Measurements from ENCODE around the gene RILPL1. TPM values are rescaled to one million over a fixed set of nuclear protein-coding genes. Genes with fewer than 3 reads are reported as not detected.
A peak's percentile ranks its signal among the peaks of the same experiment; 100 is the strongest.
"Not testable (repeated sequence)": the region's sequence is repeated elsewhere in the genome, so short reads cannot be mapped to it uniquely, and the experiment has no call there.

RILPL1 gene, protein sequence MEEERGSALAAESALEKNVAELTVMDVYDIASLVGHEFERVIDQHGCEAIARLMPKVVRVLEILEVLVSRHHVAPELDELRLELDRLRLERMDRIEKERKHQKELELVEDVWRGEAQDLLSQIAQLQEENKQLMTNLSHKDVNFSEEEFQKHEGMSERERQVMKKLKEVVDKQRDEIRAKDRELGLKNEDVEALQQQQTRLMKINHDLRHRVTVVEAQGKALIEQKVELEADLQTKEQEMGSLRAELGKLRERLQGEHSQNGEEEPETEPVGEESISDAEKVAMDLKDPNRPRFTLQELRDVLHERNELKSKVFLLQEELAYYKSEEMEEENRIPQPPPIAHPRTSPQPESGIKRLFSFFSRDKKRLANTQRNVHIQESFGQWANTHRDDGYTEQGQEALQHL
- 13.4 TPM for total RNA-seq

DNA sequence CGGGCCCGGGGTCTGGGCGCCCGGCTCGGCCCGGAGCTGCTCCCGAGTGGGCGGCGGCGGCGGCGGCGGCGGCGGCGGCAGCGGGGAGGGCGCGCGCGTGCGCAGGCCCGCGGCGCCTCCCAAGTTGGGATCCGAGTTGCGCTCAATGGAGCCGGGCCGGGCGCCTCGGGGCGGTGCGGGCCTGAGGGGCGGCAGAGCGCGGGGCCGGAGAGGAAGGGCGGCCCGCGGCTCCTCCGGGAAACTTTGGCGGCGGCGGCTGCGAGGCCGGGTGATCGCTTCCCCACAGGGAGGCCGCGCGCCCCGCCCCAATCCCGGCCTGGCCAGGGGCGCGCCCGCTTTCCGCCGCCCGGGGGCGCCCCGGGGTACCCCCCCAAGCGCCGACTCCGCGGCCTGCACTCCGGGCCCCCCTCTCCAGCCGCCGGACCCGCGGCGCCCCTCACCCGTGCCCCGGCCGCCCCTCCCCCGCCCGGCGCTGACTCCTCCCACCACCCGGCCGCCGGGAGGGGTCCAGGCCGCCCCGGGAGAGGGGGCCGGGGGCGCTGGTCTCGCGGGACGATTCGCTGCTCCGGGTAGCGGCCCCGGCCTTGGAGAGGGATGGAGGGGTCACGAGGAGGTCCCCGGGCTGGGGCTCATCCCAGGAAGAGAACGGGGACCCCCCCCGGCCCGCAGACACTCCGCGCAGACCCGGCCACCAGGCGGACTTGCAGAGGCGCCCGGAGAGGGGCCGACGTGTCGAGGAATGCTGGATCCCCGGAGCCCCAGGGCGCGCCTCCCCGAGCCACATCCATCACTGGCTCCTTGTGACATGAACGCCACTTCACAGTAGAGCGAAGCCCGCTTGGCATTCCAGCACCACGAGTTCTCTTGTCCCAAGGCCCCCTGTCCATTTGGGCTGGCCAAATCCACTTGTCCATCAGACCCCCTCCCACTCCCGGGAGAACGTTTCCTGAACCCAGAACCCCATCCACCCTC is at the start of gene RILPL1:
RILPL1 (minus strand) TSS at position 48 of the 972 bp plus-strand sequence. CDS start 237 bp downstream, outside the sequence.
- peak; percentile 15 for DNase-seq (ENCODE audit: low spot score)

DNA sequence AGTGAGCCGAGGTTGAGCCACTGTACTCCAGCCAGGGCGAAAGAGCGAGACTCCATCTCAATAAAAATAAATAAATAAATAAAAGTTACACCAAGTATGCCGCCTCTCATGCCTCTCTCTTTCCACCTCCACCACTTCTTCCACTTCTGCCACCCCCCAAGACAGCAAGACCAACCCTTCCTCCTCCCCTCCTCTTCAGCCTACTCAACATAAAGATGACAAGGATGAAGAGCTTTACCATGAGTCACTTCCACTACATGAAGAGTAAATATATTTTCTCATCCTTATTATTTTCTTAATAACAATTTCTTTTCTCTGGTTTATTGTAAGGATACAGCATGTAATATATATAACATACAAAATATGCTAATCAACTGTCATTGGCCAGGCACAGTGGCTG is 47.3 kb upstream of the RILPL1 start:
- DNase-seq (ENCODE audit: low spot score) = no peak

DNA sequence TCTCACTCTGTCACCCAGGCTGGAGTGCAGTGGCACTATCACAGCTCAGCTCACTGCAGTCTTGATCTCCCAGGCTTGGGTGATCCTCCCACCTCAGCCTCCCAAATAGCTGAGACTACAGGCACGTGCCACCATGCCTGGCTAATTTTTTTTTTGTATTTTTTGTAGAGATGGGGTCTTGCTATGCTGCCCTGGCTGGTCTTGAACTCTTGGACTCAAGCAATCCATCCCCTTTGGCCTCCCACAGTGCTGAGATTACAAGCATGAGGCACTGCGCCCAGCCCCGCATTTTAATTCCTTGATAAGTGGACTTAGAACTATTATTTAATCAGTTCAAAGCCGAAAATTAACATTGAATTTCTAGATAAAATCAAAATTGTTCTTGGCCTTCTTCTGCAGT is 45.3 kb upstream of the RILPL1 start:
- DNase-seq (ENCODE audit: low spot score) = not testable (repeated sequence)

DNA sequence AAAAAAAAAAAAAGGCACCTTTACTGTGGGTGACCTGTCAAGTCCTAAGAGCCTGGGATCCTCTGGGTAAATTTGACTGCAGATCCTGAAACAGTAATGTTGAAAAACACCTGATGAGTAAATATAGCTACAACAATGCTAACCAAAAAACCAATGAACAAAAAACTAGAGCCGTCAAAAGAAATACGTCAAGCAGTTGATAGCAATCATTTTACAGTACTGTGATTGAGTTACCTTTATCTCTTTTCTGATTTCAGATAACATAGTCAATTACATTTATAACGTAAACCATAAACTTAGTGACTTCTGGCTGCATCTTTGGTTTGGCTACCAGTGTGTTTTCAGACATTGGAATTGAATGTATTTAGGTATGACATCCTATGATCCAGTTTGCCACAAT is 44.7 kb upstream of the RILPL1 start:
- DNase-seq (ENCODE audit: low spot score) = no peak

DNA sequence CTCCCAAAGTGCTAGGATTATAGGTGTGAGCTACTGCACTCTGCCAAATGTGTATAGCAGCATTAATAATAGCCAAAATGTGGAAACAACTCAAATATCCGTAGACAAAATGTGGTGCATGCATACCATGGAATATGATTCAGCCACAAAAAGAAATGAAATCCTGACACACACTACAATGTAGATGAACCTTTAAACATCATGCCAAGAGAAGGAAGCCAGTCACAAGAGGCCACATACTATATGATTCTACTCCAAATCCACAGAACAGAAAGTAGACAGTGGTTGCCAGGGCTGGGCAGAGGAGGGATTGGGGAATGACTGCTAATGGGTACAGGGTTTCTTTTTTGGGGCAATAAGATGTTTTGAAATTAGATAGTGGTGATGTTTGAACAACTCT is 43.1 kb upstream of the RILPL1 start:
- DNase-seq (ENCODE audit: low spot score) = no peak

GRCh38 chr12:123573870-123574269 is 40.4 kb upstream of the RILPL1 start:
- no peak for DNase-seq (ENCODE audit: low spot score)

- no peak for DNase-seq (ENCODE audit: low spot score)
Measured at GRCh38 chr12:123572391-123572790, 38.9 kb upstream of the RILPL1 start.

- peak; percentile 15 for DNase-seq (ENCODE audit: low spot score)
Measured at GRCh38 chr12:123571343-123571813, 37.9 kb upstream of the RILPL1 start.

- DNase-seq (ENCODE audit: low spot score) = no peak
Measured at GRCh38 chr12:123559468-123559867, 25.9 kb upstream of the RILPL1 start.

DNA sequence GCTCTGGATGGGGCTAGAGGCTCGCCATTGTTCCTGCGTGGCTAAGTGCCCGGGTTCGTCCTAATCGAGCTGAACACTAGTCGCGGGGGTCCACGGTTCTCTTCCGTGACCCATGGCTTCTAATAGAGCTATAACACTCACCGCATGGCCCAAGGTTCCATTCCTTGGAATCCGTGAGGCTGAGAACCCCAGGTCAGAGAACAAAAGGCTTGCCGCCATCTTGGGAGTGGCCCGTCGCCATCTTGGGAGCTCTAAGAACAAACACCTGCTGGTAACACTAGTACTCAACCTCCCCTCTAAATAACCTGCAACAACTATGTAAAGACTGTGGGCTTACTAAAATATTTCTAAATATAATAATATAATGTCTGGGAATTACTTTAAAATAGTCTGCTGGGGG is 25.0 kb upstream of the RILPL1 start:
- not testable (repeated sequence) for DNase-seq (ENCODE audit: low spot score)

DNA sequence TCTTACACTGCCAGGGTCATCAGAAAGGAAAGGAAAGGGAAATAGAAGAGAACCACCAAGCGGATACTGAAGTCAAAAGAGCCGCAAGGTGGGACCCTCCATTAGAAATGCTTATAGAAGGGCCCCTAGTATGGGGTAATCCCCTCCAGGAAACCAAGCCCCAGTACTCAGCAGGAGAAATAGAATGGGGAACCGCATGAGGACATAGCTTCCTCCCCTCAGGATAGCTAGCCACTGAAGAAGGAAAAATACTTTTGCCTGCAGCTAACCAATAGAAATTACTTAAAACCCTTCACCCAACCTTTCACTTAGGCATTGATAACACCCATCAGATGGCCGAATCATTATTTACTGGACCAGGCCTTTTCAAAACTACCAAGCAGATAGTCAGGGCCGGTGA is 21.3 kb upstream of the RILPL1 start:
- not testable (repeated sequence) for DNase-seq (ENCODE audit: low spot score)

DNA sequence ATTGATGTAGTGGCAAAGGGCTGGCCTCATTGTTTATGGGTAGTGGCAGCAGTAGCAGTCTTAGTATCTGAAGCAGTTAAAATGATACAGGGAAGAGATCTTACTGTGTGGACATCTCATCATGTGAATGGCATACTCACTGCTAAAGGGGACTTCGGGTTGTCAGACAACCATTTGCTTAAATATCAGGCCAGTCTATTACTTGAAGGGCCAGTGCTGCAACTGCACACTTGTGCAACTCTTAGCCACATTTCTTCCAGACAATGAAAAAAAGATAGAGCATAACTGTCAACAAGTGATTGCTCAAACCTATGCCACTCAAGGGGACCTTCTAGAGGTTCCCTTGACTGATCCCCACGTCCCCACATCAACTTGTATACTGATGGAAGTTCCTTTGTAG is 20.6 kb upstream of the RILPL1 start:
- DNase-seq (ENCODE audit: low spot score) = not testable (repeated sequence)

GRCh38 chr12:123550700-123551099 is 17.2 kb upstream of the RILPL1 start:
- DNase-seq (ENCODE audit: low spot score) = no peak

DNA sequence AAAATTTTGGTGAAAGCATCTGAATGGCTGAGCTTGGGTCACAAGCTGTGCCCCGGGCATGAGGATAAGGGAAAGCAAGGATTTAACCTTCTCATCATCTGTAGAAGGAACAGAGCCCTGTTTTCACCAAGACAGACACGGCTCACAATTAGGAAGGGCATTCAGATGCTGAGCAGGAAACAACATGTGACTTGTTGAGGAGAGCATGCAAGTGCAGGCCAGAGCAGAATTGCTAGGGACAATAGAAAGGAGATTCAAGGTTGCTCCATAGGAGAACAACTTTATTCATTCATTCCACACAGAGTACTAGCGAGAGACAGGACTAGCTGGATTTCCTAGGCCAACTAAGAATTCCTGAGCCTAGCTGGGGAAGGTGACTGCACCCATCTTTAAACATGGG is 14.6 kb upstream of the RILPL1 start:
- DNase-seq (ENCODE audit: low spot score) = no peak

- DNase-seq (ENCODE audit: low spot score) = no peak
Measured at GRCh38 chr12:123546281-123546680, 12.8 kb upstream of the RILPL1 start.

DNA sequence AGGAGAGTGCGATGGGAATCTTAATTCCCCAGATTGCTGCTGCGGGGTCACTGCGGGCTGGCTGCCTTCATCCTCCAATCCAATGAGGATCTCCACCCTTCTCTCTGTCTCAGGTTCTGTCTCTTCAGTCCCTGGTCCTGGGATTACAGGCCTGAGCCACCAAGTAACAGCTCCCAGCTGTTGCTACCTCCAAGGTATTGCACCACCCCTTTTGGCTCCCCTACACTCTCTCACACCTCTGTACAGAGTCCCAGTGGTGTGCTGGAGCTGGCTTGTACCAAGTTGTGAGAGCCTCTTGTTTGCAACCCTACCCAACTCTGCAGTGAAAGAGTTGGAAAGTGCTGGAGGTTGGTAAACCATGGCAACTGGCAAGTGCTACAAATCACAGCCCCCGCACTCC is 10.0 kb upstream of the RILPL1 start:
- no peak for DNase-seq (ENCODE audit: low spot score)

- DNase-seq (ENCODE audit: low spot score) = no peak
Measured at GRCh38 chr12:123540899-123541662, 7.6 kb upstream of the RILPL1 start.

DNA sequence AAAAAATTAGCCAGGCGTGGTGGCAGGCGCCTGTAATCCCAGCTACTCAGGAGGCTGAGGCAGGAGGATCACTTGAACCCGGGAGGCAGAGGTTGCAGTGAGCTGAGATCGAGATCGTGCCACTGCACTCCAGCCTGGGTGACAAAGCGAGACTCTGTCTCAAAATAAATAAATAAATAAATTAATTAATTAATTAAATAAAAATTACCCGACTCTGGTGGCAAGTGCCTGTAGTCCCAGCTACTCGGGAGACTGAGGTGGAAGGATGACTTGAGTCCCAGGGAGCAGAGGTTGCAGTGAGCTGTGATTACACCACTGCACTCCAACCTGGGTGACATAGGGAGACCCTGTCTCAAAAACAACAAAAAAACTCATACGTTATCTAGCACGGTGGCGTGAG is 2.4 kb upstream of the RILPL1 start:
- not testable (repeated sequence) for DNase-seq (ENCODE audit: low spot score)

GRCh38 chr12:123532808-123533649 is 490 bp downstream of the RILPL1 start:
- DNase-seq (ENCODE audit: low spot score) = peak; percentile 23

GRCh38 chr12:123532019-123532418 is 1.5 kb downstream of the RILPL1 start:
- DNase-seq (ENCODE audit: low spot score) = no peak

DNA sequence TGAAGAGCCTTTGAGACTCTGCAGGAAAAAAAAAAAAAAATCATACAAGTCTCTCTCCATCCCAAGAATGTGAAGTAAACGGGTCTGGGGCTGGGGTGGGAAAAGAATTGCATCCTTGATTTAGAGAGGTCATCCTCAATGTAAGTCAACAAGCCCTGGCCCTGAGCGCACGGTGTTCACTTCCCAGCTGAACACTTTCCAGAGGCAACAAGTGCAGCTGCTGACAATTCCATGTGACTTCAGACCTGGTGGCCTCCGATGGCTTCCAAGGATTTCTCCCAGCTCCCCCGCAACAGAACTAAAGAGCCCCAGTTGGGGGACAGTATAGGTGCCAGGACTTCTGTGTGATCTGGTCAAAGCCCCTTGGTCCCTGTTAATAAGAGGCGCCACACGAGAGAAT is 2.4 kb downstream of the RILPL1 start:
- no peak for DNase-seq (ENCODE audit: low spot score)
